IgD-negative memory B cell (primary cell): ENCODE data around the gene TNFSF13B. TPM values are rescaled to one million over a fixed set of nuclear protein-coding genes. Genes with fewer than 3 reads are reported as not detected.
"Not testable (repeated sequence)": the region's sequence is repeated elsewhere in the genome, so short reads cannot be mapped to it uniquely, and the experiment has no call there.

Source experiments
- H3K27ac Mint-ChIP-seq, 3 donors: one replicate each; pipeline ENCODE4 v1.8.0; 2020 to 2022; ENCODE audit warnings: mild to moderate bottlenecking in 3 of 3, mixed read lengths in 3 of 3, moderate library complexity in 1 of 3
- H3K27me3 Mint-ChIP-seq: one replicate; pipeline ENCODE4 v1.8.0; 2021; ENCODE audit warnings: mixed read lengths
- H3K36me3 Mint-ChIP-seq: one replicate; pipeline ENCODE4 v1.8.0; 2020; ENCODE audit warnings: mild to moderate bottlenecking, mixed read lengths
- H3K4me1 Mint-ChIP-seq, 3 donors: one replicate each; pipeline ENCODE4 v1.8.0; 2020 to 2022; ENCODE audit warnings: mixed read lengths in 3 of 3, mild to moderate bottlenecking in 1 of 3
- H3K4me3 Mint-ChIP-seq, 4 donors: one replicate each; pipeline ENCODE4 v1.8.0; 2020 to 2022; ENCODE audit warnings: mild to moderate bottlenecking in 4 of 4, mixed read lengths in 4 of 4, moderate library complexity in 3 of 4
- H3K9me3 Mint-ChIP-seq, 3 donors: one replicate each; pipeline ENCODE4 v1.8.0; 2020 to 2021; ENCODE audit warnings: mixed read lengths in 3 of 3, mild to moderate bottlenecking in 1 of 3
- polyA plus RNA-seq: library from polyadenylated mRNA; unstranded; fragments of 300-500 nt; fragmentation: Illumina TruSeq; gene quantifications from one replicate; pipeline ENCODE4 v1.2.3, GENCODE V29; 2021

The TNFSF13B gene, protein sequence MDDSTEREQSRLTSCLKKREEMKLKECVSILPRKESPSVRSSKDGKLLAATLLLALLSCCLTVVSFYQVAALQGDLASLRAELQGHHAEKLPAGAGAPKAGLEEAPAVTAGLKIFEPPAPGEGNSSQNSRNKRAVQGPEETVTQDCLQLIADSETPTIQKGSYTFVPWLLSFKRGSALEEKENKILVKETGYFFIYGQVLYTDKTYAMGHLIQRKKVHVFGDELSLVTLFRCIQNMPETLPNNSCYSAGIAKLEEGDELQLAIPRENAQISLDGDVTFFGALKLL
- 7.2 TPM for polyA plus RNA-seq

DNA sequence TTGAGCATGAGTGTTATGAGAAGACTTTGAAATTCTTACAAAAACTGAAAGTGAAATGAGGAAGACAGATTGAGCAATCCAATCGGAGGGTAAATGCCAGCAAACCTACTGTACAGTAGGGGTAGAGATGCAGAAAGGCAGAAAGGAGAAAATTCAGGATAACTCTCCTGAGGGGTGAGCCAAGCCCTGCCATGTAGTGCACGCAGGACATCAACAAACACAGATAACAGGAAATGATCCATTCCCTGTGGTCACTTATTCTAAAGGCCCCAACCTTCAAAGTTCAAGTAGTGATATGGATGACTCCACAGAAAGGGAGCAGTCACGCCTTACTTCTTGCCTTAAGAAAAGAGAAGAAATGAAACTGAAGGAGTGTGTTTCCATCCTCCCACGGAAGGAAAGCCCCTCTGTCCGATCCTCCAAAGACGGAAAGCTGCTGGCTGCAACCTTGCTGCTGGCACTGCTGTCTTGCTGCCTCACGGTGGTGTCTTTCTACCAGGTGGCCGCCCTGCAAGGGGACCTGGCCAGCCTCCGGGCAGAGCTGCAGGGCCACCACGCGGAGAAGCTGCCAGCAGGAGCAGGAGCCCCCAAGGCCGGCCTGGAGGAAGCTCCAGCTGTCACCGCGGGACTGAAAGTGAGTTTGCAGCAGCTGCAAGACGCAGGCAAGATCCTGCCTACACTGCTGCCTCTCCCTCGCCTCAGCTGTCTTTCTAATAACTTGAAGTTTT, at the start of gene TNFSF13B:
TSS of gene TNFSF13B (plus strand) at position 118 of the 728 bp plus-strand sequence. CDS start at position 296, 178 bp downstream.
- H3K27ac Mint-ChIP-seq, result peak within 1 kb of the TSS; percentile 17 to 91 (median 87)
- H3K9me3 Mint-ChIP-seq, result no peaks in the 10 kb centered on the region
- no peaks in the 10 kb centered on the region for H3K36me3 Mint-ChIP-seq
- peaks cover 28 to 36% (median 29%) of the 10 kb centered on the region in 3 donors for H3K4me1 Mint-ChIP-seq
- H3K4me3 Mint-ChIP-seq, result peak within 1 kb of the TSS; percentile 68 to 95 (median 90)
- no peaks in the 10 kb centered on the region for H3K27me3 Mint-ChIP-seq

DNA sequence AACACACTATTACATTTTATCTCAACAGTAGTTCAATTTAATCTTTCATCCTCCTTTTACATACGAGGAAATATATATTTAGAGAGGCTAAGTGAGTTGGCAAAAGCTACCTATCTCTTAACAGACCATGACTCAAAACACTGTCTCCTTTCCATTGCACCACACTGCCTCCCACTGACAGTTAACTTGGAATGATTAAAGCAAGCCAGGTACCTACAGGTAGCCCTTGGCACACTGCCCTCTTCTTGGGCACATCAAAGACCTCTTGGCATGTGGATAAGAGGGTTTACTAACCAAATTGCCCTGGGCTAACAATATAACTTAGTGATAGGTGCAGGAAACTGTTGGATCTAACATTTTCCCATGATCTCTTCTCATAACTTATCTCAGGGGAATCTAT, 49.5 kb upstream of the TNFSF13B start:
- Mint-ChIP-seq H3K27ac (peak overlapping the region in 2 of 3 donors; percentile 67 to 100), H3K27me3 (peaks cover 1% of the 10 kb centered on the region), H3K4me1 (peaks cover 15 to 46% (median 41%) of the 10 kb centered on the region in 3 donors)

DNA sequence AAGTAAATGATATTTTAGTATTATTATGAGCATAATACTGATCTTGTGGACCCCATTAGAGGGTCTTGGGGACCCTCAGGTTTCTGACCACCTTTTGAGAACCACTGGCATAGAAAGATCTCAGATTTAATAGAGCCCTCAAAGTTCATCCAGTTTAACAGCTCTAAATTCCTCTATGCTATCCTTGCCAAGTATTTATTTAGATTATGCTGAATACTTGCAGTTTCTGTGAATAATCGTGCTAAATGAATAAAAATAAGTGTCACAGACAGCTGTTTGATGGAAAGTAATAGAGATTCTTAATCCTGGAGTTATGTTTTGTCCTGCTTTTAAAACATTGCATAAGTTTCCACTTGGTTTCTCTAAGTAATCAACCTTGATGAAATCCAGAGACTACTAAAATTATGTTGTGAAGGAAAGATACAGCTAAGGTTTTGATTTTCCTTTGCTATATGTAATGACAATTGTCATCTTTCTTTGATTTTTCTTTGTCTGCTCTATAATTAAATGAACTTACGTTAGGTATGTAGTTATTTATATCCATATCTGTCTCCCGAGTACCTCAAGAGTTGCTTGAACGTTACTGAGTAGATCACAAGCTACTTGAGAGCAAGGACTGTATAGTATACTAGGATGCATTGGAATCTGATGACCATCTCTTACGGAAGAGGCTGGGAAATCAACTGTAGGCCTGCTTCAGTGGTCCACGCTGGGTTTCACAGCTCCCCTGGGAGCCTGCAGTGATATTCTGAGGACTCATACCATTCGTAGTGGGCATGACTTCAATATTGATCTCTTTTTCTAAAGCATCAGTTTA, 45.6 kb upstream of the TNFSF13B start:
- H3K27ac Mint-ChIP-seq, result no peak overlapping the region
- peaks cover 37 to 56% (median 54%) of the 10 kb centered on the region in 3 donors for H3K4me1 Mint-ChIP-seq
- H3K9me3 Mint-ChIP-seq, result no peaks in the 10 kb centered on the region
- no peaks in the 10 kb centered on the region for H3K27me3 Mint-ChIP-seq
- H3K4me3 Mint-ChIP-seq, result no peak overlapping the region
- H3K36me3 Mint-ChIP-seq, result no peaks in the 10 kb centered on the region

More for the DNA sequence above, 49.5 kb upstream of the TNFSF13B start:
- Mint-ChIP-seq H3K4me3 (peak overlapping the region; percentile 93 to 100 (median 98)), H3K36me3 (no peaks in the 10 kb centered on the region), H3K9me3 (no peaks in the 10 kb centered on the region)

DNA sequence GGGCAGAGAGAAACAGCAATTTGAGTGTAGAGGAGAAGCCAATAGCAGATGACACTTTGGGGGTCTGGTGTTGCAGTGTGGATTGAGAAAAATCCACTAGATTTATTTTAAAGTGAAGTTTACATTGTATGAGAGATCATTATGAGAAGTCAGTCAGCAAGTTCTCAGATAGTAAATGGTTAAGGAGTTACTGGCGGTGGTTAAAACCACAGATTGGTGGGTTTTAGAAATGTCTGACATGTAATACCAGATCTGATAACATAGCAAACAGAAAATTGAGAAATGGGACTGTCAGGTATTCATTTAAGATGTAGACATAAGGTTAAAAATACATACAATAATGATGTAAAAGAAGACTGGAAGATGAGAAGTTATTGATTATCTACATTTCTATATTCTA, 44.1 kb upstream of the TNFSF13B start:
- peaks cover 2% of the 10 kb centered on the region for H3K36me3 Mint-ChIP-seq

DNA sequence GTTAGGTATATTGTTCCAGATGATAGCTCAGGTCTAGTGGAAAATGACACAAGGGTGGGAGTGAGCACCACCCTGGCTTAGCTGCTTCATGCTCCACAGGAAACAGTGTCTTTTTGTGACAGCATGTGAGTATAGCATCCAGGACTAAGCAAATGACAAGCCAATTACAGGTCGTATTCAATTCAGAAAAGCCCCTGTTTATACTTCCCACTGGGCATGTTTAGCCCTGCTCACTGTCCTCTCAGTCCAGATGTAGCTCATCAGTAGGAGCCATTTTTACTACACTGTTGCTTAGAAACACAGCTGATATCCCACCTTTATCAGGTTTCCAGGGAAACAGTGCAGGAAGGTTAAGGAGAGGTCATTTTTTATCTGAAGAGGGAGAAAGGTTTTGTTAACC, 43.3 kb upstream of the TNFSF13B start:
- Mint-ChIP-seq H3K27ac (peak overlapping the region in 1 of 3 donors; percentile 7), H3K9me3 (no peaks in the 10 kb centered on the region), H3K4me1 (peaks cover 25 to 43% (median 42%) of the 10 kb centered on the region in 3 donors), H3K4me3 (no peak overlapping the region), H3K27me3 (no peaks in the 10 kb centered on the region), H3K36me3 (peaks cover 2% of the 10 kb centered on the region)

More for the DNA sequence above, 44.1 kb upstream of the TNFSF13B start:
- Mint-ChIP-seq H3K4me3 (no peak overlapping the region), H3K9me3 (no peaks in the 10 kb centered on the region), H3K27ac (peak overlapping the region in 2 of 3 donors; percentile 5 to 25), H3K4me1 (peaks cover 25 to 46% (median 45%) of the 10 kb centered on the region in 3 donors), H3K27me3 (no peaks in the 10 kb centered on the region)

DNA sequence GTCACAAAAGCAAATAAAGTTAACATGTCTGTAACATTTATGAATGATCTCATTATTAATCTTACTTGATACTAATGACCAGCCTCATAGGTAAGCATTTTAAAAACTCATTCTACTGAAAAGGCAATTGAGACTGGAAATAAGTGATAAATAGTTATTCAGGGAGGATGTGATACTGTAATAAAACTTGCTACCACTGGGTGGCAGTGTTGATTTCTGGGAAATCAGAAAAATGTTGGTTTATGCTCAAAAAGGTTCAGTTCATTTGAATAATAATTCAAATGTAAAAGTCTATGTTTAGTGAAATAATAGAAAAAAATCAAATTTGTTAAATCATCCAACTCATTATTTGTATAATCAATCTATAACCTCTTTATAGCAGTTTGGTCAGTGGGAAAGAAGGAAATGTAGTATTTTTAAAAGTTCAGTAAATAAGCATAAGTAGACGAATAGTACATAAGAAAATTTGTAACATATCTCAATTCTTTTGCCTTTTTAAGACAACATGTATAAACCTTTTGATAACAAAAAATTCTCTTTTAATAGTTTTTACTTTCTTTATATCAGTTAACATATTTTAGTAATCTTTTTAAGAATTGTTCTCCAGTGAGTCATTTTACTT, 41.8 kb upstream of the TNFSF13B start:
- Mint-ChIP-seq H3K4me3 (no peak overlapping the region), H3K27me3 (no peaks in the 10 kb centered on the region), H3K27ac (no peak overlapping the region), H3K4me1 (peaks cover 28 to 44% (median 41%) of the 10 kb centered on the region in 3 donors), H3K9me3 (no peaks in the 10 kb centered on the region), H3K36me3 (peaks cover 2% of the 10 kb centered on the region)

DNA sequence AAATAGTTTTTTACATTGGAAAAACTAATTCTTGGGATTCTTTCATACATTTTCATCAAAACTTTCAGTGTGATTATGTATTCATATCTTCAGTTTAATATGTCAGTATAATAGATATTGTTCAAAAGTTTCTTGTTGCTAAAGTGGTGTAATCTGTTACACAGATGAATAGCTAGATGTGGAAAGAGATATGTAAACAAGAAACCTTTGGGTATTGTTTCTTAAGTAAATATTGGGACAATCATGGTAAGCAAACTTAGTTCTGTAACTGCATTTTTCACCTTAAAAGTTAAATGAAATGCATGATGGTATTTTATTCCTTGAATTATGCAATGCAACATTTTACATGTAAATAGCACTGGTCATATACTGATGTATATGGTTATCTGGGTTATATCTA, 39.1 kb upstream of the TNFSF13B start:
- Mint-ChIP-seq H3K27me3 (no peaks in the 10 kb centered on the region), H3K27ac (peak overlapping the region in 1 of 3 donors; percentile 55), H3K4me3 (no peak overlapping the region), H3K4me1 (peaks cover 23 to 27% (median 26%) of the 10 kb centered on the region in 3 donors), H3K9me3 (no peaks in the 10 kb centered on the region), H3K36me3 (peaks cover 4% of the 10 kb centered on the region)

DNA sequence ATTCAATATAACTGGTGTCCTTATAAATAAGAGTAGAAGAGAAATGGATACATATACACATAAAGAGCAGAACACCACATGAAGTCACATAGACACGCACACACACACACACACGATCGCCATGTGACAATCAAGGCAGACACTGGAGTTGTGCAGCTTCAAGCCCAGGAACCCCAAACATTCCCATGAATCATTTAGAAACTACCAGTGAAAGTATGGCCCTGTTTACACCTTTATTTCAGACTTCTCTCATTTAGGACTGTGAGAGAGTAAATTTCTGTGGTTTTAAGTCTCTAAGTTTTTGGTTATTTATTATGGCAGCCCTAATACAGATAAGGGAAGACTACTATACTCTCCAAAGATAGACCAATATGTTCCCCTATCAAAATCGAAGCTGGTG, 20.4 kb upstream of the TNFSF13B start:
- H3K4me1 Mint-ChIP-seq, result peaks cover 0 to 2% (median 2%) of the 10 kb centered on the region in 3 donors
- H3K27ac Mint-ChIP-seq, result no peak overlapping the region
- no peak overlapping the region for H3K4me3 Mint-ChIP-seq
- H3K27me3 Mint-ChIP-seq, result no peaks in the 10 kb centered on the region
- peaks cover 8% of the 10 kb centered on the region for H3K36me3 Mint-ChIP-seq
- peaks cover 7 to 32% (median 7%) of the 10 kb centered on the region in 3 donors for H3K9me3 Mint-ChIP-seq

DNA sequence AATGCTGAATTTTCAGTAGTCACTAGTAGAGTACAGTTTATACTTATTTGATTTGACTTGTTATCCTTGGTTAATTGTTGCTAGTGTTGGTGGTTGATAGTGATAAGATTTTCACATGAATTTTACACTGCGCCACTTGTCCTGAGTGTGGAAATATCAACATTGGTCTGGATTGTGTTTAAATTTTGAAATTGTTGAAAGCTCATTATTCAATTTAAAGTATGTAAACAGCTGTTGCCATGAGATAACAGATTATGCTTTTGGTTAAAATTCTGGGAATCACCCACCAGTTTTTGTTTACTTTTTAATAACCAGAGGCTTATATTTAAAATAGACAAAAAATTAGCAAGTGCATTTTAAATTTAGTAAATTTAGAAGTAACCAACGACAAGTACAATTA, 12.3 kb upstream of the TNFSF13B start:
- H3K4me1 Mint-ChIP-seq, result no peaks in the 10 kb centered on the region

DNA sequence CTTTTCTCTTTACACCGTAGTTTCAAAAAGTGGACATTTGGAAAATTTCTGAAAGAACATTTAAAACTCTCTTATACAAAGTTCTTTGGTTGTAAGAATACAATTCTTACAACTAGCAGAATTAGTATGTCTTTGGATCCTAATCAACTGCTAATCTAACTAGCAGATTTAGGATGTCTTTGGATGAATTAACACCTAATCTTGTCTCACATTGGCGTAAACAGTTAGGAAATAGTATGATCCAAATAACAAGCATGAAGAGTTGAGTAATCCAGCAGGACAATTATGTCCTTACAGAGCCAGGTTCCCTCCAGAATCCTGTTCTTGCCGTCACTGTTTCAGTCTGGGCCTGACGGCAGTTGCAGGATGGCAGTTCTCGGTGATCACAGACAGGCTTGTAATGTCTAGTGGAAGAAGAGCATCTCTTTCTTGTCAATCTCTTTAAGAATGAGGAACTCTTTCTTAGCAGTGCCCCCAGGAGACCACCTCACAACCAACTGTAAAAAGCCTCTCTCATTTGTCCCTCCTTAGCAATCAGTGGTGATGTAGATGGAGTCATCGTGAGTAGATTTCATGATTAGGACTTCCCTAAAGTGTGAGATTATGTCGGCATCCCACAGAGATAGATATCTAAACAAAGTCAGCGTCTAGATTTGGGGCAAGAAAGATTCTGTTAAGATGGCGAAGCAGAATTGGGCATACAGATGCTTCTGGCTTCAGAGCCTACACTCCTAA, 5.7 kb upstream of the TNFSF13B start:
- H3K4me1 Mint-ChIP-seq, result peaks cover 12 to 20% (median 14%) of the 10 kb centered on the region in 3 donors
- H3K4me3 Mint-ChIP-seq, result no peak overlapping the region
- no peak overlapping the region for H3K27ac Mint-ChIP-seq
- H3K27me3 Mint-ChIP-seq, result no peaks in the 10 kb centered on the region
- peaks cover 4% of the 10 kb centered on the region for H3K36me3 Mint-ChIP-seq
- no peaks in the 10 kb centered on the region for H3K9me3 Mint-ChIP-seq

More for the DNA sequence above, 12.3 kb upstream of the TNFSF13B start:
- peaks cover 4% of the 10 kb centered on the region for H3K36me3 Mint-ChIP-seq
- no peak overlapping the region for H3K4me3 Mint-ChIP-seq
- H3K9me3 Mint-ChIP-seq, result no peaks in the 10 kb centered on the region
- no peaks in the 10 kb centered on the region for H3K27me3 Mint-ChIP-seq
- H3K27ac Mint-ChIP-seq, result no peak overlapping the region

DNA sequence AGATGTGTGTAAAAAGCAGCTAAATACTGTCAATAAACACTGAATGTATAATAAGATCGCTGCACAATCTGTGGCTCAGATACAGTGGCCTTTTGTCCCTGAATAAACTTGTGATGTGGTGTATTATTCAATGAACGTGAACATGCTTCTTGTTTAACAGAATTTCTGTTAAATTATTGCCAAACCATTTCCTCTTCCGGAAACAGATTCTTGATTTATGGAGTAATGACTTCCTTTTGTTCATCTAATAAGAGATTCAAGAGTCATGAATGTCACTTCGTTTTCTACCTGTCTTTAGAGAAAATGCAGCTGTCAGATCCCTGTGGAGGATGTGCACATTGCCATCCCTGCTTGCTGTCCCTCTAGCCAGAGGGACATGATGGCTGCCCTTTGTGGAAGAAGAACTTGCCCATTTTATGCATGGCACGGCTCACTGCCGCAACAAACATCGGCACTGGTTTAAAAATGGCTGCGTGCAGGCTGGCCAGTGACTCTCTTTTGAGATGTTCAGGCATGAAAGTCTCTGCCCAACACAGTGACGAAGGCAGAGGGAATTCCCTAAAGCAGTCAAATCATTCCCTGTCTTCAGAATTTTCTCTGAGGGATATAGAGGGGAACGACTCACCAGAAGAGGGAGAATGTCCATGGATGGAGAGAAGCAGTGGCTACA, 3.1 kb upstream of the TNFSF13B start:
- Mint-ChIP-seq H3K36me3 (no peaks in the 10 kb centered on the region), H3K4me3 (peak overlapping the region in 3 of 4 donors; percentile 49 to 71 (median 64)), H3K27ac (peak overlapping the region; percentile 3 to 62 (median 48))

DNA sequence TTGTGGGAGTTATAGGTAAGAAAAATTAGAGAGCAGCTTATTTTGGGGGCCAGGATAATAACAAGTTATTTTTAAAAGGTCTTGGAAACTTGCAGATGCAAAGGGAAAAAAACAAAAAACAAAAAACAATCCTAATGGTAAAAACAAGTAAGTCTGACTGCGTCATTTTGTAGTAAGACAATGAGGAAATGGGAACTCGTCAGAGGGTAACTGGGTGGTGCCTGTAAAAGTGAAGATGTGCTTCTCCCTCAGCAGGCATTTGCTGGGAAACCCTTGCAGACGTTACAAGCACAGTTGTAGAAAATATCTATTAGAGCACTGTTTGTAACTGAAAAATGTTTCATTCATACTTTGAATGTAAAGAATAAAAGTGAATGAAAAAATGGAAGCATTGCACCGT, 2.2 kb upstream of the TNFSF13B start:
- Mint-ChIP-seq H3K27me3 (no peaks in the 10 kb centered on the region), H3K27ac (peak overlapping the region in 2 of 3 donors; percentile 12 to 44), H3K9me3 (no peaks in the 10 kb centered on the region), H3K36me3 (no peaks in the 10 kb centered on the region), H3K4me1 (peaks cover 28 to 36% (median 29%) of the 10 kb centered on the region in 3 donors), H3K4me3 (peak overlapping the region in 3 of 4 donors; percentile 32 to 75 (median 68))

More for the DNA sequence above, 3.1 kb upstream of the TNFSF13B start:
- Mint-ChIP-seq H3K27me3 (no peaks in the 10 kb centered on the region), H3K9me3 (no peaks in the 10 kb centered on the region), H3K4me1 (peaks cover 28 to 36% (median 29%) of the 10 kb centered on the region in 3 donors)

DNA sequence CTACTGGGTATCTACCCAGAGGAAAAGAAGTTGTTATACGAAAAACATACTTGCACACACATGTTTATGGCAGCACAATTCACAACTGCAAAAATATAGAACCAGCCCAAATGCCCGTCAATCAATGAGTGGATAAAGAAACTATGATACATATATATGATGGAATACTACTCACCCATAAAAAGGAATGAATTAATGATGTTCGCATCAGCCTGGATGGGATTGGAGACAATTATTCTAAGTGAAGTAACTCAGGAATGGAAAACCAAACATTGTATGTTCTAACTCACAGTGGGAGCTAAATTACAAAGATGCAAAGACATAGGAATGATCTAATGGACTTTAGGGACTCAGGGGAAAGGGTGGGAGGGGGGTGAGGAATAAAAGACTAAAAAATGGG, 1.7 kb upstream of the TNFSF13B start:
- H3K9me3 Mint-ChIP-seq, H3K27me3 Mint-ChIP-seq, H3K4me3 Mint-ChIP-seq, H3K36me3 Mint-ChIP-seq: not testable (repeated sequence)
- H3K4me1 Mint-ChIP-seq, result peaks cover 28 to 36% (median 29%) of the 10 kb centered on the region in 3 donors
- peak overlapping the region in 2 of 3 donors; percentile 44 to 74 for H3K27ac Mint-ChIP-seq
